Activated T-helper 1 cell treated with anti-CD3 and anti-CD28 coated beads, Interleukin-12 subunit alpha, Interleukin-12 subunit beta, Interleukin-2, Interleukin-4 antibody, amounts not matched to agents 30 ng/mL and 10 ng/mL and 1 ng/mL, durations not matched to agents 14 hours and 24 hours and 36 hours (primary cell): Measurements from ENCODE around the gene CD72. TPM values are rescaled to one million over a fixed set of nuclear protein-coding genes. Genes with fewer than 3 reads are reported as not detected.
"Not testable (repeated sequence)": the region's sequence is repeated elsewhere in the genome, so short reads cannot be mapped to it uniquely, and the experiment has no call there.

ENCODE experiments used
- DNase-seq: peaks from one replicate; pipeline ENCODE4 v3.0.0; 2021; ENCODE audit warnings: low spot score
- H3K27ac Mint-ChIP-seq: one replicate; pipeline ENCODE4 v1.8.0; 2021; ENCODE audit warnings: mild to moderate bottlenecking, mixed read lengths
- H3K27me3 Mint-ChIP-seq: one replicate; pipeline ENCODE4 v1.8.0; 2022; ENCODE audit warnings: mild to moderate bottlenecking, moderate library complexity, mixed read lengths; ENCODE audit not compliant: insufficient read depth
- H3K36me3 Mint-ChIP-seq: one replicate; pipeline ENCODE4 v1.8.0; 2021; ENCODE audit warnings: low read depth, mixed read lengths
- H3K4me1 Mint-ChIP-seq: one replicate; pipeline ENCODE4 v1.8.0; 2021; ENCODE audit warnings: low read depth, mixed read lengths
- H3K4me3 Mint-ChIP-seq: one replicate; pipeline ENCODE4 v1.8.0; 2021; ENCODE audit warnings: mild to moderate bottlenecking, moderate library complexity, mixed read lengths
- H3K9me3 Mint-ChIP-seq: one replicate; pipeline ENCODE4 v1.8.0; 2021; ENCODE audit warnings: mixed read lengths
- intact Hi-C: fragments of 100-400 bp; cut with micrococcal nuclease; formaldehyde crosslinking; loops from one replicate; pipeline ENCODE4 v1.15.1; 2024
- total RNA-seq: library from RNA; stranded (reverse); gene quantifications from 2 replicates; pipeline ENCODE4 v1.2.3, GENCODE V29; 2022

Gene CD72
- total RNA-seq, 1 donor from 2014 or later = 8.3 TPM

DNA sequence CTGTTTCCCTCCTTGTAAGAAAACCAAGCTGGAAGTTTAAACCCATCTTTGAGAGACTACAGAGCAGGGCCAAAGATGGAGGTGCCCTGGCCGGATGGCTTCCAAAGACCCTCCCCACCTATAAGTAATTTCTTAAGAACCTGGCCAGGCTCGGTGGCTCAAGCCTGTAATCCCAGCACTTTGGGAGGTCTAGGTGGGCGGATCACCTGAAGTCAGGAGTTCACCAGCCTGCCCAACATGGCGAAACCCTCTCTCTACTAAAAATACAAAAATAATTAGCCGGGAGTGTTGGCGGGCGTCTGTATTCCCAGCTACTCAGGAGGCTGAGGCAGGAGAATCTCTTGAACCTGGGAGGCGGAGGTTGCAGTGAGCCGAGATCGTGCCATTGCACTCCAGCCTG, 27.5 kb upstream of the CD72 start:
- peak overlapping the region; percentile 93 for H3K27ac Mint-ChIP-seq
- H3K4me3 Mint-ChIP-seq = peak overlapping the region; percentile 92
- intact Hi-C loops = loop anchor here (1.0 to 5.0 kb wide), 10 partner anchors 19 to 658 kb away; partner anchors contain the start of genes ARHGEF39, CREB3, DNAJB5 and FAM221B
- peaks cover 30% of the 10 kb centered on the region for H3K36me3 Mint-ChIP-seq
- H3K9me3 Mint-ChIP-seq, DNase-seq, H3K27me3 Mint-ChIP-seq: not testable (repeated sequence)
- H3K4me1 Mint-ChIP-seq = peaks cover 50% of the 10 kb centered on the region

- Mint-ChIP-seq H3K4me3 (no peak overlapping the region), H3K27ac (no peak overlapping the region), H3K4me1 (peaks cover 54% of the 10 kb centered on the region), H3K27me3 (peaks cover 1% of the 10 kb centered on the region), H3K36me3 (peaks cover 33% of the 10 kb centered on the region), H3K9me3 (peaks cover 6% of the 10 kb centered on the region)
- intact Hi-C loops = no loop called here
- DNase-seq = no peak
Measured at GRCh38 chr9:35643046-35643445, 24.8 kb upstream of the CD72 start.

DNA sequence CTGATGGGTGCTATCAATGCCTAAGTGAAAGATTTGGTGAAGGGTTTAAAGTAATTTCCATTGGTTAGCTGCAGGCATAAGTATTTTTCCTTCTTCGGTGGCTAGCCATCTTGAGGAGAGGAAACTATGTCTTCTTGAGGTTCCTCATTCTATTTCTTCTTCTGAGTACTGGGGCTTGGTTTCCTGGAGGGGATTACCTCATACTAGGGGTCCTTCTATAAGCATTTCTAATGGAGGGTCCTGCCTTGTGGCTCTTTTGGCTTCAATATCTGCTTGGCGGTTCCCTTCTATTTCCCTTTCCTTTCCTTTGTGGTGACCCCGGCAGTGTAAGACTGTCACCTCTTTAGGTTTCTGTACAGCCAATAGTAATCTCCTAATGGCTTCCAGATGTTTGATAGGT, 23.3 kb upstream of the CD72 start:
- DNase-seq, H3K27ac Mint-ChIP-seq, H3K9me3 Mint-ChIP-seq, H3K4me3 Mint-ChIP-seq, H3K27me3 Mint-ChIP-seq, intact Hi-C loops: not testable (repeated sequence)
- Mint-ChIP-seq H3K4me1 (peaks cover 58% of the 10 kb centered on the region), H3K36me3 (peaks cover 33% of the 10 kb centered on the region)

- H3K4me3 Mint-ChIP-seq, intact Hi-C loops, DNase-seq, H3K27ac Mint-ChIP-seq, H3K27me3 Mint-ChIP-seq, H3K9me3 Mint-ChIP-seq: not testable (repeated sequence)
- Mint-ChIP-seq H3K36me3 (peaks cover 33% of the 10 kb centered on the region), H3K4me1 (peaks cover 62% of the 10 kb centered on the region)
Measured at GRCh38 chr9:35640431-35640830, 22.2 kb upstream of the CD72 start.

GRCh38 chr9:35639631-35640030, 21.4 kb upstream of the CD72 start:
- H3K36me3 Mint-ChIP-seq = peaks cover 33% of the 10 kb centered on the region
- H3K27ac Mint-ChIP-seq = peak overlapping the region; percentile 88
- H3K27me3 Mint-ChIP-seq = no peaks in the 10 kb centered on the region
- intact Hi-C loops = loop anchor here (1.0 kb wide), 1 partner anchor 8 kb away; no protein-coding TSS in a partner anchor
- H3K9me3 Mint-ChIP-seq = peaks cover 6% of the 10 kb centered on the region
- peaks cover 68% of the 10 kb centered on the region for H3K4me1 Mint-ChIP-seq
- no peak for DNase-seq
- peak overlapping the region; percentile 52 for H3K4me3 Mint-ChIP-seq

DNA sequence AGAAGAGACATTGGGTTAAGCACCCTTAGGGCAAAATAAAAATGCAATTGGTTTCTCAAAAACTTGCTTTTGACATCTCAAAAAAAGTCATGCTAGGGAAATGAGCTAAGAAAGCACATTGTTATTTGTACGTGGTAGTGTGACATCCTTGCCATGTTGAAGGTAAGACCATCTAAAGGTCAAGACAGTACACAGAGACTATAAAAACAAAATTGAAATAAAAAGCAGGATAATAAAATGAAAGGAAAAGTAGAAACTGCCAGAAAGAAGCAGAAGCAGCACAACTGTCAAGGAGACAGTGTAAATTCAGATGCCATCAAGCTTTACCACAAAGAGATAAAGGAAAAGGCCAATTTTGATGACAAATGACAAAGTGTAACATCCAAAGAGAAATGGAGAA, 21.0 kb upstream of the CD72 start:
- H3K27ac Mint-ChIP-seq = peak overlapping the region; percentile 88
- H3K9me3 Mint-ChIP-seq, DNase-seq, H3K27me3 Mint-ChIP-seq: not testable (repeated sequence)
- peaks cover 29% of the 10 kb centered on the region for H3K36me3 Mint-ChIP-seq
- H3K4me1 Mint-ChIP-seq = peaks cover 66% of the 10 kb centered on the region
- H3K4me3 Mint-ChIP-seq = peak overlapping the region; percentile 52
- intact Hi-C loops = loop anchor here (1.0 kb wide), 1 partner anchor 8 kb away; no protein-coding TSS in a partner anchor

DNA sequence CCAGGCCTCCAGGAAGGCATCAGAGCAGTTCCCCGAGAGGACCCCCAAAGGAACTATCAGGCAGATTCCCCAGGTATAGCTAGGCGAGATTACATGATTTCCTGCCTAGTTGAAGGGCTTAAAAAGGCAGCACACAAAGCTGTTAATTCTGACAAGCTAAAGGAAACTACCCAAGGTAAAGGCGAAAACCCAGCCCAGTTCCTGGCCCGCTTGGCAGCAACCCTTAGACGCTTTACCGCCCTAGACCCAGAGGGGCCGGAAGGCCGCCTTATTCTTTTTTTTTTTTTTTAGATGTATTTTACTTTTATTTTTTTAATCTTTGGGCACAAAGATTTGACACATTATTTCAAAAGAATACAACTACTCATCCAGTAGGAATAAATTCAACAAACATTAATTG, 20.5 kb upstream of the CD72 start:
- Mint-ChIP-seq H3K4me1 (peaks cover 66% of the 10 kb centered on the region), H3K36me3 (peaks cover 28% of the 10 kb centered on the region), H3K27ac (peak overlapping the region; percentile 53)
- H3K27me3 Mint-ChIP-seq, H3K9me3 Mint-ChIP-seq, H3K4me3 Mint-ChIP-seq, DNase-seq: not testable (repeated sequence)
- intact Hi-C loops = loop anchor here (1.0 kb wide), 1 partner anchor 9 kb away; no protein-coding TSS in a partner anchor

- DNase-seq, H3K4me3 Mint-ChIP-seq, H3K27me3 Mint-ChIP-seq, intact Hi-C loops, H3K9me3 Mint-ChIP-seq: not testable (repeated sequence)
- H3K27ac Mint-ChIP-seq = peak overlapping the region; percentile 72
- peaks cover 22% of the 10 kb centered on the region for H3K36me3 Mint-ChIP-seq
- H3K4me1 Mint-ChIP-seq = peaks cover 66% of the 10 kb centered on the region
Measured at GRCh38 chr9:35637427-35637955, 19.3 kb upstream of the CD72 start.

DNA sequence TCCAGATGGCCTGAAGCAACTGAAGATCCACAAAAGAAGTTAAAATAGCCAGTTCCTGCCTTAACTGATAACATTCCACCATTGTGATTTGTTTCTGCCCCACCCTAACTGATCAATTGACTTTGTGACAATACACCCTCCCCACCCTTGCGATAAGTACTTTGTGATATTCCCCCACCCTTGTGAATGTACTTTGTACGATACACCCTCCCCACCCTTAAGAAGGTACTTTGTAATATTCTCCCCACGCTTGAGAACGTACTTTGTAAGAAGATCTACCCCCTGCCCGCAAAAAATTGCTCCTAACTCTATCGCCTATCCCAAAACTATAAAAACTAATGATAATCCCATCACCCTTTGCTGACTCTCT, 18.6 kb upstream of the CD72 start:
- not testable (repeated sequence) for H3K9me3 Mint-ChIP-seq, DNase-seq, H3K4me3 Mint-ChIP-seq, H3K27me3 Mint-ChIP-seq
- peak overlapping the region; percentile 18 for H3K27ac Mint-ChIP-seq
- intact Hi-C loops = loop anchor here (1.0 kb wide), 1 partner anchor 18 kb away; no protein-coding TSS in a partner anchor
- H3K36me3 Mint-ChIP-seq = peaks cover 22% of the 10 kb centered on the region
- H3K4me1 Mint-ChIP-seq = peaks cover 66% of the 10 kb centered on the region

DNA sequence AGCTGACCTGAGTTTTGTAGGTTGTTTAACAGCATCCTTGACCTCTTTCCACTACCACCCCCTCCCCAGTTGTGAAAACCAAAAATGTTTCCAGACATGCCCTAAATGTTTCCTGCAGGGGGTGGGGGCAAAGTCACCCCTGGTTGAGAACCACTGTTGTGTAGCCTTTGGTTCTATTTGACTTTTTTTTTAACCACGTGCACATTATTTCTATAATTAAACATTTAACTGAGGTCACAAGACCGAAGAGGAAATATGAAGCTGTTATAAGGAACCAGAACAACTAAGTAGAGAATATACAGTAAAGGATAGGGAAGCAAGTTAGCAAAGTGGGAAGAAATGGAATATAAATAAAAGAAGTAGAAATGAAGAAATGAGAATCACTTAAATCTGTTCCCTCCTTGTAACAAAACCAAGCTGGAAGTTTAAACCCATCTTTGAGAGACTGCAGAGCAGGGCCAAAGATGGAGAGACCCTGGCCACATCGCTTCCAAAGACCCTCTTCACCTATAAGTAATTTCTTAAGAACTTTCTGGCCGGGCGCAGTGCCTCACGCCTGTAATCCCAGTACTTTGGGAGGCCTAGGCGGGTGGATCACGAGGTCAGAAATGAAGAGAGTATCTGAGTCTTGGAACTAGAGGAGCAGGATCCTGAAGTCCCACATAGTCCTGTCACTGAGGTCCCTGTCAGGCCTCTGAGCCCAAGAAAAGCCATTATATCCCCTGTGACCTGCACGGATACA, 18.1 kb upstream of the CD72 start:
- Mint-ChIP-seq H3K27ac (peak overlapping the region; percentile 80), H3K4me3 (no peak overlapping the region), H3K4me1 (peaks cover 60% of the 10 kb centered on the region), H3K27me3 (no peaks in the 10 kb centered on the region), H3K36me3 (peaks cover 18% of the 10 kb centered on the region), H3K9me3 (peaks cover 6% of the 10 kb centered on the region)
- DNase-seq = no peak
- intact Hi-C loops = loop anchor here (1.0 kb wide), 1 partner anchor 17 kb away; no protein-coding TSS in a partner anchor

DNA sequence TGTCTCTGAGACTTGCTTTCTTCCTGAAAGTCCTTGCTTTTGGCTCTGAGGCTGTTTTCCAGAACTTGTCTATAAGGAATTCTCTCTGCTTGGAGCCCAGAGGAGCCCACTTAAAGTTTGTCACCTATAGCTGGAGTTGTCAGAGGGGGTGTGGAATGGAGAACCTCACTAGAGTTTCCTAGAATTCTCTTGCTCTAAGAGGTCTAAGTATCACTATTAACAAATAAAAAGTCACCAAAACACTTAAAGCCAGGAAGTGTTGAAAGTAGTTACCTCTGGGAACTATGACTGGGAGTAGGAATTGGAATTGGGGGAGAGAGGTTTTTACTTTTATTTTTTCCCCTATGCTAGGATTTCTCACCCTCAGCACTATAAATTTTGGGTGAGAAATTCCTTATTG, 17.5 kb upstream of the CD72 start:
- Mint-ChIP-seq H3K9me3 (peaks cover 6% of the 10 kb centered on the region), H3K4me3 (no peak overlapping the region), H3K27ac (peak overlapping the region; percentile 80), H3K36me3 (peaks cover 12% of the 10 kb centered on the region), H3K27me3 (no peaks in the 10 kb centered on the region), H3K4me1 (peaks cover 56% of the 10 kb centered on the region)
- intact Hi-C loops = loop anchor here (1.0 kb wide), 1 partner anchor 16 kb away; no protein-coding TSS in a partner anchor
- DNase-seq = no peak

DNA sequence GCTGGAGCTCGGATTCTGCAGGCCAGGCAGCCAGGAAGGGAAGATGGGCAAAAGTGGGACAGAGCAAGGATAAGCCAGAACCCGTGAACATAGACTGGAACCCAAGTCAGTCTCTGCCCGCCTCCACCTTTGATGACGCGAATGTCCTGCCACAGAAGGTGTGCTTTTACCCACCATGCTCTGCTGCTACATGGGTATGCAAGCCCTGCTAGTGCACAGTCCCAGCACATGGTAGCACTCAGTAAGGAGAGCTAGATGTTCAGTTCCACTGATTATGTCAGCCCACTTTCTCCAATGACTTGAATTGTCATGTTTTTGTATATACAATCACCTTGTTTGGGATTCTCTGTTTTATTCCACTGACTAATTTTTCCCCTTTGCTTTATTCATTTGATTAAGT, 11.4 kb upstream of the CD72 start:
- Mint-ChIP-seq H3K4me3 (no peak overlapping the region), H3K9me3 (no peaks in the 10 kb centered on the region), H3K36me3 (no peaks in the 10 kb centered on the region), H3K27ac (no peak overlapping the region), H3K27me3 (no peaks in the 10 kb centered on the region), H3K4me1 (peaks cover 14% of the 10 kb centered on the region)
- DNase-seq = no peak
- intact Hi-C loops = no loop called here

DNA sequence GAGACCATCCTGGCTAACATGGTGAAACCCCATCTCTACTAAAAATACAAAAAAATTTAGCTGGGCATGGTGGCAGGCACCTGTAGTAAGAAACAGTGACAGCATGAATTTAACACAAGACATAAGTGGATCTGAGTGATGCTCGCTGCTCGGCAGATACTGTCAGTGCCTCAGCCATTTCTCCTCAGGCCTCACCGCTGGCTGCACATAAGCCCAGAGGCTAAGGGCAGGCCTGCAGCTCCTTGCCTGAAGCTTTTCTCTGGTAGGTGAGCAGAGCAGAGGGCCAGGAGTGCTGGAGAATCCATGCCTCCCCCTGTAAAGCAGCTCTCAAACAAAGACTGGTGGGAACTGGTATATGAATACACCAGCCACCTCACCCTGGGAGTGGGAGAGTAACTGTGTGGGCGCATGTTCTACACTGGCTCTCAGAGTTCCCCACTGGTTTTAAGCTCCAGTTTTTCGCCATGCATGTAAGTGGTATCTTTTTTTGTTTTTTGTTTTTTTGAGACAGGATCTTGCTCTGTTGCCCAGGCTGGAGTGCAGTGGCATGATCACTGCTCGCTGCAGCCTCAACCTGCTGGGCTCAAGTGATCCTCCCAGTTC, 10.3 kb upstream of the CD72 start:
- no peak for DNase-seq
- H3K9me3 Mint-ChIP-seq = no peaks in the 10 kb centered on the region

More for the DNA sequence above, 10.3 kb upstream of the CD72 start:
- intact Hi-C loops = no loop called here
- no peak overlapping the region for H3K27ac Mint-ChIP-seq
- H3K4me1 Mint-ChIP-seq = peaks cover 12% of the 10 kb centered on the region
- no peak overlapping the region for H3K4me3 Mint-ChIP-seq
- H3K36me3 Mint-ChIP-seq = no peaks in the 10 kb centered on the region
- no peaks in the 10 kb centered on the region for H3K27me3 Mint-ChIP-seq
